CD4-positive, alpha-beta T cell treated with Interleukin-2 at 100 ng/mL for 4 hours (primary cell): Measurements from ENCODE around the gene EIF3L.

Source experiments
- DNase-seq: peaks from one replicate; pipeline ENCODE4 v3.0.0-alpha.2; 2020; ENCODE audit warnings: low spot score

Gene EIF3L

GRCh38 chr22:37906364-37907008 lies 57.3 kb downstream of the EIF3L start:
- DNase-seq: peak; percentile 31

- DNase-seq: no peak
Measured at GRCh38 chr22:37907036-37907954, 58.1 kb downstream of the EIF3L start.

- no peak for DNase-seq
Measured at GRCh38 chr22:37909766-37910165, 60.5 kb downstream of the EIF3L start.

GRCh38 chr22:37910890-37911672 lies 61.9 kb downstream of the EIF3L start:
- no peak for DNase-seq

GRCh38 chr22:37911697-37912096 lies 62.5 kb downstream of the EIF3L start:
- DNase-seq: no peak

GRCh38 chr22:37912171-37912570 lies 63.0 kb downstream of the EIF3L start:
- DNase-seq: no peak

GRCh38 chr22:37913233-37913721 lies 64.1 kb downstream of the EIF3L start:
- DNase-seq: no peak

GRCh38 chr22:37916311-37916710 lies 67.1 kb downstream of the EIF3L start:
- DNase-seq: no peak

GRCh38 chr22:37917874-37918548 lies 68.8 kb downstream of the EIF3L start:
- no peak for DNase-seq

GRCh38 chr22:37918580-37919270 lies 69.5 kb downstream of the EIF3L start:
- DNase-seq: no peak

GRCh38 chr22:37920126-37920525 lies 70.9 kb downstream of the EIF3L start:
- no peak for DNase-seq

- no peak for DNase-seq
Measured at GRCh38 chr22:37922191-37922590, 73.0 kb downstream of the EIF3L start.

GRCh38 chr22:37923927-37924326 lies 74.7 kb downstream of the EIF3L start:
- DNase-seq: no peak

- no peak for DNase-seq
Measured at GRCh38 chr22:37924386-37925065, 75.3 kb downstream of the EIF3L start.

- DNase-seq: no peak
Measured at GRCh38 chr22:37925330-37925729, 76.1 kb downstream of the EIF3L start.

GRCh38 chr22:37925767-37926166 lies 76.5 kb downstream of the EIF3L start:
- DNase-seq: no peak

- no peak for DNase-seq
Measured at GRCh38 chr22:37926358-37926757, 77.1 kb downstream of the EIF3L start.

GRCh38 chr22:37926771-37927636 lies 77.8 kb downstream of the EIF3L start:
- no peak for DNase-seq

- DNase-seq: no peak
Measured at GRCh38 chr22:37927637-37927936, 78.4 kb downstream of the EIF3L start.

GRCh38 chr22:37929390-37929789 lies 80.2 kb downstream of the EIF3L start:
- no peak for DNase-seq
